GM21529 (cell line): ENCODE results near the gene SNUPN.

Experiments used
- ATAC-seq: cut with Tn5 transposase; IDR thresholded peaks from one replicate; pipeline ENCODE4 v1.9.1; 2021; ENCODE audit not compliant: unreplicated experiment

SNUPN gene

DNA sequence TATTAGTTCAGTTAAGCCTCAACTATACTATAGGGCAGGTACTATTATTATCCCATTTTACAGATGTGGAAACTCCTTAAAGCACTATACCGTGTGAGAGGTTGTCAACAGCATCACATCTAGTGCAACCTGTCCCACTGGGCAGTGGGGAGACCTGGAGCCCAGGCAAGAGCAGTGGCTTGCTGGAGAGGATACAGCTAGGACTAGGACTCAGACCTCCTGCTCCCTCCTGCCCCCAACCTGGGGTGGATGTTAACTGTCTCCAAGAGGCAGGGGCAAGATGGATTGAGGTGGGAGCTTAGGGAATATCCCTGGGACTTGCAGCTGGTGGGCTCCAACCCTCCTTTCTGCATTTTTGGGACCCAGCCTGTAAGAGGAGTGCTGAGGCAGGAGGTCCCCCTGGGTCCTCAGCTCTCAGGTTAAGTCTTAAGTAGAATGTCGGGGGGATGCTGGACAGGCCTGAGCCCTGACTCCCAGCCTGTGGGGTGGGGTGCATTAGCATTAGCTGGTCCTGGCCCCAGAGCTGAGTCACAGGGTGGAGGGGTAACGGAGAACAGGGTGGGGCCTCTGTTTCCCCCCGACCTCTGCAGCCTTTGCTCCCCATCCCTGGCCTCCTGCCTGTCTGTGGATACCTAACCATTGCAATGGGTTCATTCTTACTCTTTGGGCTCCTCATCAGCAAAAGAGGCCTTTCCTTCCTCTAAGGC is 28.8 kb upstream of the SNUPN start:
- no peak for ATAC-seq

DNA sequence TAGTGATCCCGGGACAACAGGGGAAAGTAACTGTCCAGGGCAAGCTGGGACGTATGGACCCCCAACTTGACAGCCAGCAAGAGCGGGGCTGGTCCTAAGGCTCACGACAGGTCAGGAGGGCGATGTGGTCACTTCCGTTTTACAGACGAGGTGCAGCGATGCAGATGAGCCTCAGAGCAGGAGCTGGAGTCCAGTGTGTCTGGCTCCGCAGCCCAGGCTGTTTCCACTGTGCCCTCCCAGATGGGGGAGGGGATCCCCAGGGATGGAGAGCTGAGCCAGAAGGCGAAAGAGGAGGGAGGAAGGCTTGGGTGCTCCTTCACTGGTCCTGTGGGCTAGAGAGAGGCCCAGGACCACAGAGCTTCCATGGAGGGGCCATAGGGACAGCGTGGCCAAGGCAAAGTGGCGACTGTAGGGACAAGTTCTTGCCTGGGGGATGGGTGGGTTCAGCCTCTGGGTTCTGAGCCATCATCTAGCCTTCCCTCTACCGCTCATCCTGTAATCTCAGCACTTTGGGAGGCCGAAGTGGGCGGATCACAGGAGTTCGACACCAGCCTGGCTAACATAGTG is 27.9 kb upstream of the SNUPN start:
- ATAC-seq: no peak

GRCh38 chr15:75651810-75652543 is 26.5 kb upstream of the SNUPN start:
- no peak for ATAC-seq

- no peak for ATAC-seq
Observed at GRCh38 chr15:75650908-75651809, 25.6 kb upstream of the SNUPN start.

DNA sequence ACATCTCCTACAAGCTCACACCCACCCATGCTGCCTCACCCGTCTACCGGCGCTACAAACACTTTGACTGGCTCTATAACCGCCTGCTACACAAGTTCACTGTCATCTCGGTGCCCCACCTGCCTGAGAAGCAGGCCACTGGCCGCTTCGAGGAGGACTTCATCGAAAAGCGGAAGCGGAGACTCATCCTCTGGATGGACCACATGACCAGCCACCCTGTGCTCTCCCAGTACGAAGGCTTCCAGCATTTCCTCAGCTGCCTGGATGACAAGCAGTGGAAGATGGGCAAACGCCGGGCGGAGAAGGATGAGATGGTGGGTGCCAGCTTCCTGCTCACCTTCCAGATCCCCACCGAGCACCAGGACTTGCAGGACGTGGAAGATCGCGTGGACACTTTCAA is 24.3 kb upstream of the SNUPN start:
- no peak for ATAC-seq

GRCh38 chr15:75649045-75649761 is 23.7 kb upstream of the SNUPN start:
- no peak for ATAC-seq

DNA sequence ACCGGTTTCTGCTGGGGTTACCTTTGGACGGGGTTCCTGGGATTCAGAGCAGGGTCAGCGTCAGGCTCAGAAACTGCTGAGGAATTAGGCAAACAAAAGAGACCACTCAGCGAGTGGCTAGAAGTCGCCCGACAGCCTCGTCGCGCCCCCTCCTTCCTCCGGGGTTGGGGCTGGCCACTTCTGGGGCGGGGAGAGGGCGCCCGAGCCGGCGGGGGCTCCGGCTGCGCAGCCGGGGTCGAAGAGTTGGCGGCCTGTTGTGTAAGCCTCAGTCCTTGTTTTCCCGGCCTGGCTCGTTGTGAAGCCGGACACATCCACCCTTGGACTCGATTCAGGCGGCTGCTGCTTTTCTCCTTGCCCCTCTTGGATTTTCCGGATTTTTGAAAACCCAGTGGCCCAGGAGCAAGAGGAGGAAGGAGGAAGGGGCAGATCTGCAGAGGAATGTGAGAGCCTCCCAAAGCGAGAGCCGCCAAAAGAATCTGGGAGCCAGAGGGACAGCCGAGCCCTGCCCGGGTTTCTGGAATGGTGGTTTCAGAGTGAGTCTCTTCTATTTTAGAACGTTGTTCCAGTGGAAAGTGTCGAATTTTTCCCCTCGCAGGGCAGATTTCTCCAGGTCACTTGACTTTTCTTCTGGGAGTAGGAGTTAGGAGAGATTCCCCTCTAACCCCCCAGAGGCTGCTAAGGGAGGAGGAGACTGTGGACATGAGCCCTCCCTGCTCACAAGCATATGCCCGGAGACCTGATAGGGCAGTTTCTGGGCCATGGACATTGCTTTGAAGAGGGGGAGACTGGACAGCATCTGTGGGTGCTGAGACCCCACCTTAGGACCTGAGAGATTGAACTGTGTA is 22.9 kb upstream of the SNUPN start:
- no peak for ATAC-seq

- ATAC-seq: peak; percentile 40
Observed at GRCh38 chr15:75647370-75648155, 22.0 kb upstream of the SNUPN start, which contains the start of gene SNX33. TSS of gene SNX33 (plus strand) at chr15:75647912. CDS start at chr15:75649103, 1,191 bp downstream.

DNA sequence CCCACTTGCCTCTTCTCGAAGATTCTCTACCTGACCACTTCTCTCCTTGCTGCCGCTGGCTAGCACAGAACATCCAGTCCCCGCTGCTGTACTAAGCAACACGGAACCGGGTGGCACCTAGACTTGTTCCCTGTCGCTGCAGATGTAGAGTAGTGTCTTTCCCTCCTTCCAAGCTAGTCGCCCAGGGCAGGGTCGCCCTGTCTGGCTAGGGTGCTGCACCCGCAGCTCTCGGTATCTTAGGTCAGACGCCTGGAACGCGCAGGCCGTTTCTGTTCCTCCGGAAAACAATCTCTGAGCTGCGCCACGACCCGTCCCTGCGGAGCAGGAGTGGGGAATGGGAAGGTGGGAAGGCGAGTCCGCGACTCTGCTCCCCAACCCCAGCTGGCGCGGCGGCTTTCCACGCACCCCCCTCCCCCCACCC is 21.4 kb upstream of the SNUPN start:
- peak; percentile 15 for ATAC-seq

DNA sequence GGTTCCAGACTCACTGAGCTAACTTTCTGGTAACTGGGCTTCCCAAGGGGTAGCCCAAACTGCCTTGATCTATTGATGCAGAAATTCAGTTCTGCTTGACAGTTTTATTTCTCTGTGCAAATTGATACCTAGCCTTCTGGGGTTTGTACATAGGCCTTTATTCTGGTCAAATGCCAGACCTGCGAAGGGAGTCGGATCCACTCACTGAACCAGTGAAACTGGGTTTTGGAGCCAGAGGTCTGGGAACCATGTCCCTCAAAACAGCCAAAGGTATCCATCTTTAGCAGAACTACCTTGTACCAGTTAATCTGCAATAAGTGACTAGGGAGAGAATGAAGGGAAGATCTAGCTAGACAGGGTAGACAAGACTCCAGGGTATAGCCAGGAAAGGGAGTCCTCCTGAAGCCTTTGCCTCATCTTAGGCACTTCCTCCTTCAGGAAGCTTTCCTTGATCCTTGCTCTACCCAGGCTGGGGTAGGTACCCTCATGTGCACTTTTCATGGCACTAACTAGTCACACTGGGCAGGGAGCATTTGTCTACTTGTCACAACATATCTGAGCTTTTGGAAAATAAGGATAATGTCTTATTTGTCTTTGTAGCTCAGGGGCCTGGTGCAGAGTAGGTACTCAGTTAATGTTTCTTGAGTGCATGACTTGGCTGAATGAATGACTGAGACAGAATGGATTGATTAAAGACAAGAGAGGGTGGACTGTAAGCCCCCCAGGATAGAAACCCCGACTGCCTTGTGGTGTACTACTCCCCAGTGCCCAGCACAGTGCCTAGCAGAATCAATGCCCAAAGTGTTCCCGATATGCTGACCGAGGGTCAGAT is 20.8 kb upstream of the SNUPN start:
- no peak for ATAC-seq

- ATAC-seq: no peak
Observed at GRCh38 chr15:75644376-75644775, 18.9 kb upstream of the SNUPN start.

- ATAC-seq: no peak
Observed at GRCh38 chr15:75641603-75642002, 16.1 kb upstream of the SNUPN start.

DNA sequence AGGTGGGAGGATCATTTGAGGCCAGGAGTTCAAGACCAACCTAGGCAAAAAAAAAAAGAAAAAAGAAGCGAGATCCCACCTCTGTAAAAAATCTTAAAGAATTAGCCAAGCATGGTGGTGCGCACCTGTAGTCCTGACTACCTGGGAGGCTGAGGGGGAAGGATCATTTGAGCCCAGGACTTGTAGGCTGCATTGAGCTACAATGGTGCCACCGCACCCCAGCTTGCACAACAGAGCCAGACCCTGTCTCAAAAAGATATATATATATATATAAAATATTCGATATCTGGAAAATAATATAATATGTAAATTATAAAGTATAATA is 15.6 kb upstream of the SNUPN start:
- no peak for ATAC-seq

- peak; percentile 29 for ATAC-seq
Observed at GRCh38 chr15:75640483-75641178, 15.1 kb upstream of the SNUPN start.

- ATAC-seq: peak; percentile 83
Observed at GRCh38 chr15:75639709-75640482, 14.4 kb upstream of the SNUPN start, which contains the start of gene IMP3. TSS of gene IMP3 (minus strand) at chr15:75640224. CDS start at chr15:75640168, 56 bp downstream.

- no peak for ATAC-seq
Observed at GRCh38 chr15:75639191-75639708, 13.7 kb upstream of the SNUPN start.
